Glutamatergic neuron (in vitro differentiated cells): ENCODE results near the gene SLC23A2. TPM values are rescaled to one million over a fixed set of nuclear protein-coding genes. Genes with fewer than 3 reads are reported as not detected.
A peak's percentile ranks its signal among the peaks of the same experiment; 100 is the strongest.

Source experiments
- DNase-seq: peaks from one replicate; pipeline ENCODE4 v3.0.0; 2022
- H3K27ac Mint-ChIP-seq: one replicate; pipeline ENCODE4 v1.8.0; 2020; ENCODE audit warnings: mild to moderate bottlenecking, mixed read lengths, inconsistent platforms; ENCODE audit not compliant: unreplicated experiment
- H3K27me3 Mint-ChIP-seq: one replicate; pipeline ENCODE4 v1.8.0; 2020; ENCODE audit warnings: mild to moderate bottlenecking, moderate library complexity, mixed read lengths, inconsistent platforms; ENCODE audit not compliant: unreplicated experiment
- H3K36me3 Mint-ChIP-seq: one replicate; pipeline ENCODE4 v1.8.0; 2020; ENCODE audit warnings: mild to moderate bottlenecking, mixed read lengths, inconsistent platforms; ENCODE audit not compliant: unreplicated experiment
- H3K4me1 Mint-ChIP-seq: one replicate; pipeline ENCODE4 v1.8.0; 2020; ENCODE audit warnings: mild to moderate bottlenecking, low read depth, mixed read lengths, inconsistent platforms; ENCODE audit not compliant: unreplicated experiment
- H3K4me3 Mint-ChIP-seq: one replicate; pipeline ENCODE4 v1.8.0; 2020; ENCODE audit warnings: mild to moderate bottlenecking, mixed read lengths, inconsistent platforms; ENCODE audit not compliant: unreplicated experiment
- H3K9me3 Mint-ChIP-seq: one replicate; pipeline ENCODE4 v1.8.0; 2020; ENCODE audit warnings: mild to moderate bottlenecking, moderate library complexity, mixed read lengths, inconsistent platforms; ENCODE audit not compliant: unreplicated experiment
- CTCF ChIP-seq: fragments of 200-600 bp; sonication (generic); IDR thresholded peaks from one replicate; pipeline ENCODE4 v1.5.0; 2021; ENCODE audit not compliant: partially characterized antibody, unreplicated experiment
- total RNA-seq: library from RNA; stranded (reverse); fragmentation: NEBNext Ultra II Directional; extraction: Animal tissue kit (Norgen Biotek cat#: 25700); gene quantifications from one replicate; pipeline ENCODE4 v1.2.1, GENCODE V29; 2021; ENCODE audit not compliant: unreplicated experiment

Gene SLC23A2
- total RNA-seq, 1 donor from 2014 or later, result 20.4 TPM

GRCh38 chr20:4904127-4904860 is 97.0 kb downstream of the SLC23A2 start:
- Mint-ChIP-seq H3K27me3 (no peaks in the 10 kb centered on the region), H3K27ac (no peak overlapping the region), H3K36me3 (peaks cover 4% of the 10 kb centered on the region), H3K4me1 (peaks cover 5% of the 10 kb centered on the region), H3K4me3 (no peak overlapping the region), H3K9me3 (no peaks in the 10 kb centered on the region)
- no peak for DNase-seq
- TF ChIP-seq CTCF, result no peak

GRCh38 chr20:4902788-4903187 is 98.5 kb downstream of the SLC23A2 start:
- Mint-ChIP-seq H3K27me3 (no peaks in the 10 kb centered on the region), H3K4me3 (no peak overlapping the region)
- no peak for DNase-seq

GRCh38 chr20:4901031-4901818 is 100.1 kb downstream of the SLC23A2 start:
- Mint-ChIP-seq H3K4me1 (peaks cover 16% of the 10 kb centered on the region), H3K36me3 (peaks cover 9% of the 10 kb centered on the region), H3K27me3 (no peaks in the 10 kb centered on the region), H3K4me3 (no peak overlapping the region), H3K9me3 (peaks cover 2% of the 10 kb centered on the region), H3K27ac (no peak overlapping the region)
- DNase-seq, result no peak
- no peak for TF ChIP-seq CTCF

More at GRCh38 chr20:4902788-4903187, 98.5 kb downstream of the SLC23A2 start:
- H3K27ac Mint-ChIP-seq, result no peak overlapping the region
- TF ChIP-seq CTCF, result no peak
- H3K9me3 Mint-ChIP-seq, result no peaks in the 10 kb centered on the region
- H3K36me3 Mint-ChIP-seq, result peaks cover 9% of the 10 kb centered on the region
- peaks cover 16% of the 10 kb centered on the region for H3K4me1 Mint-ChIP-seq

GRCh38 chr20:4898282-4899244 is 102.7 kb downstream of the SLC23A2 start:
- peaks cover 10% of the 10 kb centered on the region for H3K9me3 Mint-ChIP-seq
- peaks cover 38% of the 10 kb centered on the region for H3K4me1 Mint-ChIP-seq
- no peak for TF ChIP-seq CTCF
- peaks cover 9% of the 10 kb centered on the region for H3K36me3 Mint-ChIP-seq
- H3K4me3 Mint-ChIP-seq, result no peak overlapping the region
- peaks cover 3% of the 10 kb centered on the region for H3K27me3 Mint-ChIP-seq
- peak; percentile 34 for DNase-seq
- H3K27ac Mint-ChIP-seq, result no peak overlapping the region
